Activated naive CD8-positive, alpha-beta T cell (primary cell): ENCODE results near the gene CSPG4.

Experiments
- H3K27ac Mint-ChIP-seq: one replicate; pipeline ENCODE4 v1.8.0; 2021; ENCODE audit warnings: mixed read lengths
- H3K27me3 Mint-ChIP-seq: one replicate; pipeline ENCODE4 v1.8.0; 2021; ENCODE audit warnings: mixed read lengths
- H3K36me3 Mint-ChIP-seq: one replicate; pipeline ENCODE4 v1.8.0; 2021; ENCODE audit warnings: mixed read lengths
- H3K4me1 Mint-ChIP-seq: one replicate; pipeline ENCODE4 v1.8.0; 2021; ENCODE audit warnings: low read depth, mixed read lengths
- H3K4me3 Mint-ChIP-seq: one replicate; pipeline ENCODE4 v1.8.0; 2021; ENCODE audit warnings: mild to moderate bottlenecking, mixed read lengths
- H3K9me3 Mint-ChIP-seq: one replicate; pipeline ENCODE4 v1.8.0; 2021; ENCODE audit warnings: low read depth, mixed read lengths

CSPG4 gene

DNA sequence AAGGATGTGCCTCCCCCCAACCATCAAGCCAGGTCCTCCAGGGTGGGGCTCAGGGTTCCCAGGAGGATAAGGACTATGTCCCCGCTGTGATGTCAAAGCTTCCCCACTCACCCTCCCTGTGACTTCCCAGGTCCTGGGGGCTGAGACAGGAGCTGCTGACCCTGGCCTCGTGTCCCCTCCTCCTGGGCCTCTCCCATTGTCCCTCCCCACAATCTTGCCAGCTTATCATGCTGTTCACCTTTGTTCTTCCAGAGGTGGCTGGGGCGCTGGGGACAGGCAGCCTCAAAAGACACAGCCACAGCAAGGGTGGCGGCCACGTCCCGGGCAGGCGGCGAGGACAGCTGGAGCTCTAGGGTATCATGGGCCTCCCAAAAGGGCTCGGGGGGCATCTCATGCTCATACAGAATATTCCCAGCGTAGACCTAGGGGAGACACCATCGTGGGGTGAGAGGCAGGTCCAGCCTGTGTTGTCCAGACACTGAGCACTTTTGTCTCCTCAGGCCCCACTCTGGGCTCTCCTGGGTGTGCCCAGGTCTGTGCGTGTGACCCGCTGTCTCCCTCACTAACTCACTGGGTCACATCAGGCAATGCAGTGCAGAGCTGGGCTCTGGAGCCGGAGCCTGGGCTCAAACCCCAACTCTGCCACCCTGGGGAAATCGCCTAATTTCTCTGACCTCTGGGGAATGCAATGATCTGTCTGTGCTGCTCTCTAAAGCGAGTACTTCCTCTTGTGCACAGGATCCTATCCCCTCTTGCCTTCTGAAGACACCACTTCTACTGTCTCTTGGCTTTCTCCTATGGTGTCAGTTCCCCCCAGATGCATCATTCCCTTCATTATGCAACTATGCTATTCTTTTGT, 35.0 kb downstream of the CSPG4 start:
- Mint-ChIP-seq H3K36me3 (no peaks in the 10 kb centered on the region), H3K4me3 (no peak overlapping the region), H3K9me3 (no peaks in the 10 kb centered on the region), H3K4me1 (no peaks in the 10 kb centered on the region), H3K27me3 (no peaks in the 10 kb centered on the region), H3K27ac (no peak overlapping the region)

GRCh38 chr15:75676688-75677464, 35.8 kb downstream of the CSPG4 start:
- Mint-ChIP-seq H3K27ac (no peak overlapping the region), H3K36me3 (no peaks in the 10 kb centered on the region), H3K4me1 (no peaks in the 10 kb centered on the region), H3K4me3 (no peak overlapping the region), H3K9me3 (no peaks in the 10 kb centered on the region), H3K27me3 (no peaks in the 10 kb centered on the region)

DNA sequence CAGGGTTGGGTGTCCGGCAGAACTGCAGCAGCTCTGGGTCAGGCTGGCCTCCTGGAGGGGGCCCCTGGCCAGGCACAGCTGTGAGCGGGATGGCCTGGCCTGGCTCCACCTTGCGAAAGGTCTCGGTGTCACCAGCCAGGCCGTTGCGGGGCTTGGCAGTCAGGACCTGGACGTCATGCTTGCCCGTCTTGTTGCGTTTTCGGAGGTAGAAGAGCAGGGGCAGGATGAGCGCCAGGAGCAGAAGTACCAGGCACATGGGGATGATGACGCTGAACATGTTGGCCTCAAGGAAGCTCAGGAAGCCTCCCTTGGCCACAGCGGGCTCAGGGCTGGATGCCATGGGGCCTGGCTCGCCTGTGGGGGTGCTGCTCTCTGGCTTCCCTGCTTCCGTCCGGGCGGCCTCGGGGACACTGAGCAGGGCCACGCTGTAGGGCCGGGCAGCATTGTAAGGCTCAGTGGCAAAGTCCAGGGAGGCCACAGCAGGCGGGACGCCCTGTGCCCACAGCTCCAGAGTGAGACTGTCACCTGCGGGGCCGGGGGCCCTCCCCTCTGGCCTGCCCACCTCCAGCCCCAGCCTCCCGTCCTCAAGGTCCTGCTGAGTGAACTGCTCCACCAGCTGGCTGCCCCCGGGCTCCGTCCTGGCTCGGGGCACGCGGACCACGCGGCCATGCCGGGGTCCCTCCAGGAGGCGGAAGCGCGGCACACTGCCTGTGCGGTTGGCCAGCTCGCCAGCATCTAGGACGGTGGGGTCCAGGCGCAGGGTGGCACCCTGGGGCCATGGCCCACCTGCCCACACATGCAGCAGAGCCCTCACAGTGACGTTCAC, 36.9 kb downstream of the CSPG4 start:
- Mint-ChIP-seq H3K4me3 (no peak overlapping the region), H3K27ac (no peak overlapping the region), H3K9me3 (no peaks in the 10 kb centered on the region), H3K27me3 (no peaks in the 10 kb centered on the region), H3K36me3 (no peaks in the 10 kb centered on the region), H3K4me1 (no peaks in the 10 kb centered on the region)

DNA sequence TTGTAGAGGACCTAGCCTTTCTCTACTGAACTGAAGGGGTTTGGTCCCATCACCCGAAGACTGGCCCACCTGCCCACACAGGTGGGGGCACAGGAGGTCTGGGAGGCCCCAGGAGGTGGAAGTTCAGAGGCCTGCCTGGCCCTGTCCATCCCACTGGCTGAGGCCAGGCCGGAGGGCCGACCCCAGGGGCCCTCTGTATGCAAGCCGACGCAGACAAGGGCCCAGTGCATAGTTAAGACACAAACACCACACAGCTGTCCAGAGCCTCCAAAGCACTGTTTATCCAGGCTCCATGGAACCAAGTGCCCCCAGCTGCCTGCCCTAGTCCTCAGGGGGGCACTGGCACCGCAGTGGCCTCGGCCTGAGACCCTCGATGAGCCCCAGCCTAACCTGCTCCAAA, 38.3 kb downstream of the CSPG4 start:
- Mint-ChIP-seq H3K27me3 (no peaks in the 10 kb centered on the region), H3K4me3 (no peak overlapping the region), H3K9me3 (no peaks in the 10 kb centered on the region), H3K27ac (no peak overlapping the region), H3K36me3 (no peaks in the 10 kb centered on the region), H3K4me1 (no peaks in the 10 kb centered on the region)

DNA sequence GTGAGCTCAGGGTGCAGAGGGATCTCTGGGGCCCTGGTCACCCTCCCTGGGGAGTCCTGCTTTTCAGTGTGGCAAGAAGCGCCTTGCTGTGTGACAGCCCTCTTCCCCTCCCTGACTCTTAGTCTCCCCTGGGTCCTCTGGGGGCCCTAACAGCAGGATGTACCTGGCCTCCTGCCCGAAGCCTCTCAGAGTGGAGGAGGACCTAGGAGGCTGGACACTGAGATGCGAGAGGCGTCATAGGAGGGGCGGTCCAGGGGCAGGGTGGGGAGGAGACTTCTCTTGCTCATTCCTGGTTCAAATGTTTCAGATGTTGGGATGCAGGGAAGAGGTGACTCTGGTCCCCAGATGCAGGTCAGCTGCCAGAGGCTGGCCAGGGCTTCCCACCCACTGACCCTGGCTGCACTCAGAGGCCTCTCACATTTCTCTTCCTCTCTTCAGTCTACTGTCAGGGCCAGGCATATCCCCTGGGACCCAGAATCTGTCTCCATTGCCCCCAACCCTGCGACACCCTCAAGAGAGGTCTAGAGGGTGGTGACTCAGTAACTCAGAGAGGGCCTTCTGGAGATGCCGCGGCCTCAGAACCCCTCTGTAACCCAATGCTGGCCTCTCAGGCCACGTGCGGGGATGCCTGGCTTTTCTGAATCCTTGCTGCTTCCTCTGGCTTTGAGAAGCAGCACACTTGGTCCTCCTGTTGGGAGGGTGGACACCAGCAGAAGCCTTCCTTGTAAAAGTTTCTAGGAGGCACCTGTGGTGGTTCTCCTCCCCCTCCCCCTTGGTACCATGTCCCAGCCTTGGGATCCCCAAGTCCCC, 39.0 kb downstream of the CSPG4 start:
- no peaks in the 10 kb centered on the region for H3K4me1 Mint-ChIP-seq
- H3K27ac Mint-ChIP-seq: no peak overlapping the region
- H3K36me3 Mint-ChIP-seq: no peaks in the 10 kb centered on the region
- H3K27me3 Mint-ChIP-seq: no peaks in the 10 kb centered on the region
- H3K9me3 Mint-ChIP-seq: no peaks in the 10 kb centered on the region
- H3K4me3 Mint-ChIP-seq: no peak overlapping the region

DNA sequence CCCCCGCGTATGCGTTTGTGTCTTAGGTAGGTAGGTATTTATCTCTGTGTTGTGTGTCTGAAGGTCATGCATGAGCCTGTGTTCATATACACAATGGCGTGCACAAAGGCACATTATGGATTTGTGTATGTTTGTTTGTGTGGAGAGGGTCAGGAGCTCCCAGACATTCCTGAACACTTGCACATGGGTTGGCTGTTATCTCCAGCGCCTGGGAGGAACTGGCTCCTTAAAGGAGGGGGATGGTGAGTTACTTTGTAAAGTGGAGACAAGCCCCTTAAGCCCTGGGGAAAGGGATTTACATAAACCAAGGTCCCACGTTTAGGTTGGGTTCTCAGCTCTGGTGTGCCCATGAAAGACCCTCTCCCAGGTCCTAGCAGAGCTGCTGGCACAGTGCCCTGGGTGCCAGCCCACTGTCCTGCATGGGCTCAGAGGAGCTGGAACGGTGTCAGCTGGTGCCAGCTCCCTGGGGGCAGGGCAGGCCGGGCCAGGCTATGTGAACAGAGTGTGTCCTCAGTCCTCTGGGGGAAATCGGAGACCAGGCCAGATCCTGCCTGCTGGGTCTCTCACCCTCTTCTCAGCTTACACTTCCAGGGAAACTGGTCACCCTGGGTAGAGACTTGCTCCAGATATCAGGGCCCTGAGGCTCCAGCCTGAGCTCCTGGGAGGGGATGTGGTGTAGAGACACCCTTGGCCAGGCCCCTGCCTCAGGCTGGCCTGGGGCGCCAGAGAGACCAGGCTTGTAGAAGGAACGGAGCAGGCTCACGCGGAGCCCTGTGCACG, 39.8 kb downstream of the CSPG4 start:
- no peaks in the 10 kb centered on the region for H3K27me3 Mint-ChIP-seq
- no peaks in the 10 kb centered on the region for H3K9me3 Mint-ChIP-seq
- no peak overlapping the region for H3K27ac Mint-ChIP-seq
- no peaks in the 10 kb centered on the region for H3K4me1 Mint-ChIP-seq
- no peak overlapping the region for H3K4me3 Mint-ChIP-seq
- H3K36me3 Mint-ChIP-seq: no peaks in the 10 kb centered on the region

DNA sequence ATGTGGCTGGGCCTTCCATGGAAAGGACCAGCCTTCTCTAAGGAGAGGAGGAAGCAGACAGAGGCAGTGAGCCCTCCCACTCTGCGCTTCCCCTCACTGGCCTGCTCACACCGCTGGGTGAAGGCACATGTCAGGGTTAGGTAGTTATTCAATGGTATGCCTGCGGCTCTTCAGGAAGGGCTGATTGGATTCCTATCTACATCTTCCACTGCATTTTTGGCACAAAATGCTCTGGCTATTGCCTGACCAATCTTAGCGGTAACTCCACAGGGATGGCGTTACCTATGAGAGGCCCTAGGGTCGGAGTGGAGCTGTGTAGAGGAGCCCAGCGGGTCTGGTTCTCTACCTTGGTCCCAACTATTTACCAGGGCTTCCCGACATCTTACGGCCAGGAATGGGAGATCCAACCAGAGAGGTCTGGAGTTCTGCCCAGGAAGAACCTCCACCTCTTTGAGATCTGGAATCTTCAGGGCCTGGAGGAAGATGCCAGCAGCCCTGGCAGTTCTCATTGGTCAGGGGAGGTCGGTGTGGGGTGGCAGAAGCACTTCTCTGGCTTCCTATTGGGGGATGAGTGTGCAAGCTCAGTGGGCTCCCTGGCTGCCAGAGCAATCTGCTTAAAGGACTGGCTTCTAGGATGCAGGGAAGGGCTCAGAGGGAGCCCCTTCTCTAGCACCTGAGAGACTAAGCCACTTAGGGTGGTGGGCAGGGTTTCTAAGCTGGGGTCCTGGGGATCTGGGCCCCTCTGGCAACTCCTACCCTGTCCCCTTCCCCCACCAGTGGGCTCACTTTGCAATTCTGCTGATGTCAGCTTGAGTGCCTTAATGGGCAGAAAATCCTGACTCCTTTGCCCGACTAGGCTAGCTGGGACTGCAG, 40.7 kb downstream of the CSPG4 start:
- Mint-ChIP-seq H3K27ac (no peak overlapping the region), H3K27me3 (no peaks in the 10 kb centered on the region), H3K36me3 (no peaks in the 10 kb centered on the region), H3K9me3 (no peaks in the 10 kb centered on the region), H3K4me3 (no peak overlapping the region), H3K4me1 (no peaks in the 10 kb centered on the region)

GRCh38 chr15:75669879-75670212, 42.8 kb downstream of the CSPG4 start:
- H3K4me3 Mint-ChIP-seq: no peak overlapping the region
- no peak overlapping the region for H3K27ac Mint-ChIP-seq
- H3K36me3 Mint-ChIP-seq: no peaks in the 10 kb centered on the region
- no peaks in the 10 kb centered on the region for H3K9me3 Mint-ChIP-seq
- H3K27me3 Mint-ChIP-seq: no peaks in the 10 kb centered on the region
- no peaks in the 10 kb centered on the region for H3K4me1 Mint-ChIP-seq

DNA sequence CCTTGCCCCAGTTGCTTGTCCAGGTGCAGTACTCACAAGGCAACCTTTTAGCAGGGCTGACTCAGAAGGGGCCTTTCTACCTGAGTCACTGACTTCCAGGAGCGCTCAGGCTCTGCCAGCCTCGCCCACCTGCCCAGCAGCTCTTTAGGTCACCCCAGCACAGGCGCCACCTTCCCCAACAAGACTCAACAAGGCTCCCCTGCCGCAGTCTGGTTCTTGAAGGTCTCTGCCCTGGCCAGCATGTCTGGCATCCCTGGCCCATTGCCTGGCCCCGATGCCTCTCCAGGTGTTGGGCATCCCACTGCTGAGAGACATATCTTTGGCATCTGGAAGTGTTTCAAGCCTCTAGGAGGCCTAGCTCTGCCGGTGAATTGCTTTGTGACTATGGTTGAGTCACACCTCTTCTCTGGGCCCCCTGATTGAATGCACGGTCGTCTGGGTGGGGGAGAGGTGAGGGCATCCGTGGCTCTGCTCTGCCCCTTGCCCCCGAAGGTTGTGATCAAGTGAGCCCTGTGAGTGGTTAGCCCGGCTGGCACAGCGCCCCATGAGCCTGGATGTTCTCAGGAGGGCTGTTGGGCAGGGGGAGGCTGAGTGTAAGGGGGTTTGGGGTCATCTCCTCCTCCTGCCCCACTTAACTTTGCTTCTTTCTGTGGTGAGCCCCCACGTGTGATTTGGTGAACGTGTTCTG, 43.3 kb downstream of the CSPG4 start:
- H3K27ac Mint-ChIP-seq: no peak overlapping the region
- no peaks in the 10 kb centered on the region for H3K9me3 Mint-ChIP-seq
- H3K27me3 Mint-ChIP-seq: no peaks in the 10 kb centered on the region
- no peaks in the 10 kb centered on the region for H3K36me3 Mint-ChIP-seq
- no peaks in the 10 kb centered on the region for H3K4me1 Mint-ChIP-seq
- no peak overlapping the region for H3K4me3 Mint-ChIP-seq

DNA sequence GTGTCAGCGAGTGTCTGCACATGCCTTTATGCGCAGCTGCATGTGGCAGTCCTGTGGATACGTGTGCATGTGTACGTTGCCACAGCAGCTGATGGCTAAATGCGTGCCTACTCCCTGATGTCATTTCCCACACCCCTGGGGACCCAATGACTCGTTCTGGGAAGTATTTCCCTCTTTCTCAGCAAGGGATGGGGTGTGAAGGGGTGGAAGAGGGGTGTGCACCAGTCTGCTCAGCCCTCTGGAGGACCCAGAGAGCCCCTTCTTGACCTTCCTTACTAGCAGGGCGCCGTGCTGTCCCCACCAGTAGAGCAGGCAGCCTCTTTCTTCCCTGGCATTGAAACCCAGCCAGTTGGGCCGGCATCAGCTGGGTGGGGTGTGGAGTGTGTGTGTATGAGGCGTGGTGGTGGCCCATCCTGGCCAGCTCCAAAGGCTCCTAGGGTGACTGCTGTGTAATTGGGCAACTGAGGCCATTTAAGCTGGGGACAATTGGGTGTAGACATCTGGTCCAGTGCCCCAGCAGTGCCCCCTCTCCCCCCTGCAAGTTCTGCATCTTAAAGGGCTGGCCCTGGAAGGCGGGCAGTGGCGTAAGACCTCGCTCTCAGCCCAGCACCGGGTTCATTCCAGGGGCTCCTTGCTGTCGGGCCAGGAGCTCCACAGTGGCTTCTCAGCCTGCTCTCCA, 45.7 kb downstream of the CSPG4 start:
- Mint-ChIP-seq H3K36me3 (no peaks in the 10 kb centered on the region), H3K27me3 (no peaks in the 10 kb centered on the region), H3K4me1 (no peaks in the 10 kb centered on the region), H3K4me3 (no peak overlapping the region), H3K27ac (no peak overlapping the region), H3K9me3 (no peaks in the 10 kb centered on the region)

- no peak overlapping the region for H3K27ac Mint-ChIP-seq
- H3K4me1 Mint-ChIP-seq: no peaks in the 10 kb centered on the region
- no peaks in the 10 kb centered on the region for H3K9me3 Mint-ChIP-seq
- H3K27me3 Mint-ChIP-seq: no peaks in the 10 kb centered on the region
- H3K4me3 Mint-ChIP-seq: no peak overlapping the region
- no peaks in the 10 kb centered on the region for H3K36me3 Mint-ChIP-seq
Observed at GRCh38 chr15:75663931-75664421, 48.7 kb downstream of the CSPG4 start.

GRCh38 chr15:75662823-75663519, 49.7 kb downstream of the CSPG4 start:
- Mint-ChIP-seq H3K4me1 (no peaks in the 10 kb centered on the region), H3K36me3 (no peaks in the 10 kb centered on the region), H3K27me3 (no peaks in the 10 kb centered on the region), H3K27ac (no peak overlapping the region), H3K9me3 (no peaks in the 10 kb centered on the region), H3K4me3 (no peak overlapping the region)
